ENCODE data around the gene TUBA4B. TPM values are rescaled to one million over a fixed set of nuclear protein-coding genes. Genes with fewer than 3 reads are reported as not detected.
"Not testable (repeated sequence)": the region's sequence is repeated elsewhere in the genome, so short reads cannot be mapped to it uniquely, and the experiment has no call there.

The TUBA4B gene
- total RNA-seq, 1 donor from 2014 or later = not detected

DNA sequence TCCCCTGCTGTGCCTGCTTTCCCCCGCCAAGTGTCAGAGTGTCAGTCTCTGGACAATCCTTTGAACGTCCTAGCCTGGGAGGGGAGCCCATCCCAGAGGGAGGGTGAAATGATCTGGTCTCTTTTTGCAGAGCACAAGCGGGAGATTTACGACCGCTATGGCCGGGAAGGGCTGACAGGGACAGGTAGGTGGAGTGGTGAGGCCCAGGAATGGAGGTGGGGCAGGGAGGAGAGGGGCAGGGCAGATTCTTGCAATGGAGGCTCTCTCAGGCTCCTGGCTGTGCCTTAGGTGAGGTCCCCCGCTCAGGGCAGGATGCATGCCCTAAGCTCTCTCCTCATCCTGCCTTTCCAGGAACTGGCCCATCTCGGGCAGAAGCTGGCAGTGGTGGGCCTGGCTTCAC is 28.5 kb downstream of the TUBA4B start:
- no peaks in the 10 kb centered on the region for H3K27me3 ChIP-seq (ENCODE audit: control insufficient read depth in 3 of 3, insufficient read depth in 3 of 3, low read length in 3 of 3)
- no peak overlapping the region for H3K27ac ChIP-seq (ENCODE audit: low read depth, low read length)
- no peak overlapping the region for H3K4me3 ChIP-seq (ENCODE audit: low read length in 3 of 3)
- H3K9me3 ChIP-seq (ENCODE audit: control insufficient read depth in 3 of 3, low read length in 3 of 3) = no peaks in the 10 kb centered on the region
- H3K4me1 ChIP-seq (ENCODE audit: control insufficient read depth in 3 of 3, insufficient read depth in 3 of 3, low read length in 3 of 3) = peaks cover 32 to 52% (median 36%) of the 10 kb centered on the region in 3 donors
- H3K36me3 ChIP-seq (ENCODE audit: control insufficient read depth in 3 of 3, insufficient read depth in 3 of 3, low read length in 3 of 3) = peaks cover 54 to 59% (median 58%) of the 10 kb centered on the region in 3 donors
- H3K9ac ChIP-seq (ENCODE audit: low read depth in 1 of 3, low read length in 3 of 3) = peak overlapping the region in 1 of 3 donors; percentile 12

- Histone ChIP-seq H3K36me3 (ENCODE audit: control insufficient read depth in 3 of 3, insufficient read depth in 3 of 3, low read length in 3 of 3) (peaks cover 54 to 59% (median 58%) of the 10 kb centered on the region in 3 donors), H3K27me3 (ENCODE audit: control insufficient read depth in 3 of 3, insufficient read depth in 3 of 3, low read length in 3 of 3) (no peaks in the 10 kb centered on the region), H3K4me3 (ENCODE audit: low read length in 3 of 3) (no peak overlapping the region), H3K4me1 (ENCODE audit: control insufficient read depth in 3 of 3, insufficient read depth in 3 of 3, low read length in 3 of 3) (peaks cover 32 to 55% (median 35%) of the 10 kb centered on the region in 3 donors), H3K27ac (ENCODE audit: low read depth, low read length) (no peak overlapping the region), H3K9ac (ENCODE audit: low read depth in 1 of 3, low read length in 3 of 3) (no peak overlapping the region), H3K9me3 (ENCODE audit: control insufficient read depth in 3 of 3, low read length in 3 of 3) (no peaks in the 10 kb centered on the region)
Measured at GRCh38 chr2:219282375-219282774, 29.3 kb downstream of the TUBA4B start.

GRCh38 chr2:219282943-219283581 is 30.0 kb downstream of the TUBA4B start:
- no peak overlapping the region for H3K9ac ChIP-seq (ENCODE audit: low read depth in 1 of 3, low read length in 3 of 3)
- no peak overlapping the region for H3K4me3 ChIP-seq (ENCODE audit: low read length in 3 of 3)
- no peaks in the 10 kb centered on the region for H3K27me3 ChIP-seq (ENCODE audit: control insufficient read depth in 3 of 3, insufficient read depth in 3 of 3, low read length in 3 of 3)
- peaks cover 54 to 59% (median 58%) of the 10 kb centered on the region in 3 donors for H3K36me3 ChIP-seq (ENCODE audit: control insufficient read depth in 3 of 3, insufficient read depth in 3 of 3, low read length in 3 of 3)
- H3K27ac ChIP-seq (ENCODE audit: low read depth, low read length) = no peak overlapping the region
- no peaks in the 10 kb centered on the region for H3K9me3 ChIP-seq (ENCODE audit: control insufficient read depth in 3 of 3, low read length in 3 of 3)
- H3K4me1 ChIP-seq (ENCODE audit: control insufficient read depth in 3 of 3, insufficient read depth in 3 of 3, low read length in 3 of 3) = peaks cover 25 to 48% (median 28%) of the 10 kb centered on the region in 3 donors

GRCh38 chr2:219284501-219285372 is 31.7 kb downstream of the TUBA4B start:
- H3K4me1 ChIP-seq (ENCODE audit: control insufficient read depth in 3 of 3, insufficient read depth in 3 of 3, low read length in 3 of 3) = peaks cover 14 to 37% (median 18%) of the 10 kb centered on the region in 3 donors
- H3K4me3 ChIP-seq (ENCODE audit: low read length in 3 of 3) = no peak overlapping the region
- peaks cover 52 to 59% (median 58%) of the 10 kb centered on the region in 3 donors for H3K36me3 ChIP-seq (ENCODE audit: control insufficient read depth in 3 of 3, insufficient read depth in 3 of 3, low read length in 3 of 3)
- H3K9me3 ChIP-seq (ENCODE audit: control insufficient read depth in 3 of 3, low read length in 3 of 3) = no peaks in the 10 kb centered on the region
- H3K27me3 ChIP-seq (ENCODE audit: control insufficient read depth in 3 of 3, insufficient read depth in 3 of 3, low read length in 3 of 3) = no peaks in the 10 kb centered on the region
- H3K27ac ChIP-seq (ENCODE audit: low read depth, low read length) = no peak overlapping the region
- no peak overlapping the region for H3K9ac ChIP-seq (ENCODE audit: low read depth in 1 of 3, low read length in 3 of 3)

DNA sequence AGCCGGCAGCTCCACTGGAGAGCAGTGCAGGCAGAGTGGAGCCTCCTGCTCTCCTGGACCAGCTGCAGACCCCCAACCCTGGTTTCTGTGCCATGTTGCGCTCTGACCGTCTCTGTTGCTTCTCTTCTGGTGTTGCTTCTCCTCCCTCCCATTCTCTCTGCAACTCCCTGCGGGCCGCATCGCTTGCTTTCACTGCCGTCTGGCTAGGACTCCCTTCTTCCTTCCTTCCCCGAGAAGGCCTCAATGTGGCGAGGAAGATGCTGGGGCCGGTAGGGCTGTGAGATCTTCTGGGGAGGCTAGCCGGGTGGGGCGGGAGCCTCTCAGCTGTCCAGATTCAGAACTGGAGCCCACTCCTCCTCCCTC is 32.3 kb downstream of the TUBA4B start:
- H3K27me3 ChIP-seq (ENCODE audit: control insufficient read depth in 3 of 3, insufficient read depth in 3 of 3, low read length in 3 of 3) = no peaks in the 10 kb centered on the region
- no peak overlapping the region for H3K9ac ChIP-seq (ENCODE audit: low read depth in 1 of 3, low read length in 3 of 3)
- no peak overlapping the region for H3K4me3 ChIP-seq (ENCODE audit: low read length in 3 of 3)
- H3K9me3 ChIP-seq (ENCODE audit: control insufficient read depth in 3 of 3, low read length in 3 of 3) = no peaks in the 10 kb centered on the region
- H3K27ac ChIP-seq (ENCODE audit: low read depth, low read length) = no peak overlapping the region
- peaks cover 8 to 30% (median 14%) of the 10 kb centered on the region in 3 donors for H3K4me1 ChIP-seq (ENCODE audit: control insufficient read depth in 3 of 3, insufficient read depth in 3 of 3, low read length in 3 of 3)
- peaks cover 50 to 58% (median 57%) of the 10 kb centered on the region in 3 donors for H3K36me3 ChIP-seq (ENCODE audit: control insufficient read depth in 3 of 3, insufficient read depth in 3 of 3, low read length in 3 of 3)

GRCh38 chr2:219285894-219286425 is 32.9 kb downstream of the TUBA4B start:
- Histone ChIP-seq H3K4me1 (ENCODE audit: control insufficient read depth in 3 of 3, insufficient read depth in 3 of 3, low read length in 3 of 3) (peaks cover 3 to 24% (median 10%) of the 10 kb centered on the region in 3 donors), H3K36me3 (ENCODE audit: control insufficient read depth in 3 of 3, insufficient read depth in 3 of 3, low read length in 3 of 3) (peaks cover 44 to 52% (median 51%) of the 10 kb centered on the region in 3 donors), H3K9me3 (ENCODE audit: control insufficient read depth in 3 of 3, low read length in 3 of 3) (no peaks in the 10 kb centered on the region), H3K4me3 (ENCODE audit: low read length in 3 of 3) (no peak overlapping the region), H3K9ac (ENCODE audit: low read depth in 1 of 3, low read length in 3 of 3) (no peak overlapping the region), H3K27me3 (ENCODE audit: control insufficient read depth in 3 of 3, insufficient read depth in 3 of 3, low read length in 3 of 3) (no peaks in the 10 kb centered on the region), H3K27ac (ENCODE audit: low read depth, low read length) (peak overlapping the region; percentile 51)

- Histone ChIP-seq H3K36me3 (ENCODE audit: control insufficient read depth in 3 of 3, insufficient read depth in 3 of 3, low read length in 3 of 3) (peaks cover 38 to 45% (median 45%) of the 10 kb centered on the region in 3 donors), H3K27ac (ENCODE audit: low read depth, low read length) (peak overlapping the region; percentile 51), H3K9ac (ENCODE audit: low read depth in 1 of 3, low read length in 3 of 3) (peak overlapping the region in 1 of 3 donors; percentile 16)
Measured at GRCh38 chr2:219286436-219287115, 33.5 kb downstream of the TUBA4B start.

GRCh38 chr2:219287116-219287440 is 34.0 kb downstream of the TUBA4B start:
- Histone ChIP-seq H3K4me1 (ENCODE audit: control insufficient read depth in 3 of 3, insufficient read depth in 3 of 3, low read length in 3 of 3) (peaks cover 2 to 16% (median 10%) of the 10 kb centered on the region in 3 donors), H3K36me3 (ENCODE audit: control insufficient read depth in 3 of 3, insufficient read depth in 3 of 3, low read length in 3 of 3) (peaks cover 33 to 41% (median 40%) of the 10 kb centered on the region in 3 donors)
- H3K27ac ChIP-seq (ENCODE audit: low read depth, low read length); H3K9ac ChIP-seq (ENCODE audit: low read depth in 1 of 3, low read length in 3 of 3); H3K9me3 ChIP-seq (ENCODE audit: control insufficient read depth in 3 of 3, low read length in 3 of 3); H3K4me3 ChIP-seq (ENCODE audit: low read length in 3 of 3); H3K27me3 ChIP-seq (ENCODE audit: control insufficient read depth in 3 of 3, insufficient read depth in 3 of 3, low read length in 3 of 3): not testable (repeated sequence)

More at GRCh38 chr2:219286436-219287115, 33.5 kb downstream of the TUBA4B start:
- H3K4me1 ChIP-seq (ENCODE audit: control insufficient read depth in 3 of 3, insufficient read depth in 3 of 3, low read length in 3 of 3) = peaks cover 2 to 18% (median 10%) of the 10 kb centered on the region in 3 donors
- no peak overlapping the region for H3K4me3 ChIP-seq (ENCODE audit: low read length in 3 of 3)
- no peaks in the 10 kb centered on the region for H3K27me3 ChIP-seq (ENCODE audit: control insufficient read depth in 3 of 3, insufficient read depth in 3 of 3, low read length in 3 of 3)
- H3K9me3 ChIP-seq (ENCODE audit: control insufficient read depth in 3 of 3, low read length in 3 of 3) = no peaks in the 10 kb centered on the region

- Histone ChIP-seq H3K4me1 (ENCODE audit: control insufficient read depth in 3 of 3, insufficient read depth in 3 of 3, low read length in 3 of 3) (peaks cover 2 to 16% (median 10%) of the 10 kb centered on the region in 3 donors), H3K27ac (ENCODE audit: low read depth, low read length) (no peak overlapping the region), H3K27me3 (ENCODE audit: control insufficient read depth in 3 of 3, insufficient read depth in 3 of 3, low read length in 3 of 3) (no peaks in the 10 kb centered on the region)
Measured at GRCh38 chr2:219287580-219288265, 34.7 kb downstream of the TUBA4B start.

More at GRCh38 chr2:219287580-219288265, 34.7 kb downstream of the TUBA4B start:
- no peak overlapping the region for H3K4me3 ChIP-seq (ENCODE audit: low read length in 3 of 3)
- H3K9ac ChIP-seq (ENCODE audit: low read depth in 1 of 3, low read length in 3 of 3) = no peak overlapping the region
- H3K9me3 ChIP-seq (ENCODE audit: control insufficient read depth in 3 of 3, low read length in 3 of 3) = no peaks in the 10 kb centered on the region
- peaks cover 31 to 35% (median 34%) of the 10 kb centered on the region in 3 donors for H3K36me3 ChIP-seq (ENCODE audit: control insufficient read depth in 3 of 3, insufficient read depth in 3 of 3, low read length in 3 of 3)
